H1 (cell line): ENCODE measurements around the gene FBN3. TPM values are rescaled to one million over a fixed set of nuclear protein-coding genes. Genes with fewer than 3 reads are reported as not detected.

Experiments used
- CTCF ChIA-PET: fragments of 300-600 bp; sonication (Branson Sonifier 250); formaldehyde crosslinking; loops from one replicate; lab custom pipeline; 2021; ENCODE audit not compliant: partially characterized antibody; lab: Charles Lee
- POLR2A ChIA-PET: fragments of 300-600 bp; sonication (Branson Sonifier 250); formaldehyde crosslinking; loops from one replicate; lab custom pipeline; 2021; ENCODE audit warnings: inconsistent platforms; ENCODE audit not compliant: partially characterized antibody; lab: Charles Lee
- DNase-seq, 2 experiments: peaks; one replicate each; pipeline versions ENCODE4 v3.0.0 to v3.0.0-alpha.2; 2010 to 2022; ENCODE audit warnings: low spot score in 2 of 2, low read depth in 1 of 2, mixed read lengths in 1 of 2
- FAIRE-seq: peaks from 2 replicates; lab custom pipeline; 2011; peaks lifted over from hg19 to GRCh38; lab: Jason Lieb, UNC
- H2AFZ ChIP-seq: 2 replicates; pipeline ENCODE4 v1.8.1; 2012; ENCODE audit warnings: low read length, inconsistent platforms
- H2AK5ac ChIP-seq: 2 replicates; pipeline ENCODE4 v1.6.1; 2013; ENCODE audit warnings: low read depth, low read length
- H2BK120ac ChIP-seq: replicated peaks from 2 replicates; pipeline ENCODE3; 2013; ENCODE audit warnings: low read depth, low read length, inconsistent platforms
- H2BK12ac ChIP-seq: 2 replicates; pipeline ENCODE4 v1.6.1; 2013; ENCODE audit warnings: low read depth, low read length
- H2BK15ac ChIP-seq: 2 replicates; pipeline ENCODE4 v1.6.1; 2013; ENCODE audit warnings: low read length
- H2BK20ac ChIP-seq: 2 replicates; pipeline ENCODE4 v1.6.1; 2013; ENCODE audit warnings: low read length
- H2BK5ac ChIP-seq: 2 replicates; pipeline ENCODE4 v1.6.1; 2013; ENCODE audit warnings: low read depth, low read length
- H3K14ac ChIP-seq: 2 replicates; pipeline ENCODE4 v1.6.1; 2013; ENCODE audit warnings: inconsistent platforms; ENCODE audit not compliant: insufficient read length
- H3K18ac ChIP-seq: 2 replicates; pipeline ENCODE4 v1.6.1; 2013; ENCODE audit warnings: low read length; ENCODE audit errors: extremely low read depth
- H3K23ac ChIP-seq: 2 replicates; pipeline ENCODE4 v1.6.1; 2013; ENCODE audit warnings: inconsistent platforms; ENCODE audit not compliant: insufficient read length
- H3K23me2 ChIP-seq: 2 replicates; pipeline ENCODE4 v1.6.1; 2013; ENCODE audit warnings: low read depth, low read length
- H3K27ac ChIP-seq: 2 replicates; pipeline ENCODE4 v1.6.1; 2011; ENCODE audit warnings: low read depth, low read length, inconsistent platforms
- H3K27me3 ChIP-seq, 4 experiments: replicated peaks in 1 of 4; 1 replicate in 1 of 4; 2 replicates in 3 of 4; pipeline versions ENCODE4 v1.6.1 to v1.8.1; 2011 to 2013; ENCODE audit warnings: low read length in 3 of 4, mild to moderate bottlenecking in 3 of 4, inconsistent platforms in 2 of 4, mixed read lengths in 2 of 4, moderate library complexity in 1 of 4; ENCODE audit not compliant: control insufficient read depth in 3 of 4, insufficient read depth in 3 of 4; ENCODE audit errors: extremely low read depth in 1 of 4
- H3K36me3 ChIP-seq, 4 experiments: 2 replicates each; pipeline versions ENCODE4 v1.6.1 to v1.8.1; 2011 to 2013; ENCODE audit warnings: mild to moderate bottlenecking in 4 of 4, low read length in 3 of 4, moderate library complexity in 2 of 4, control low read depth in 1 of 4, inconsistent platforms in 1 of 4; ENCODE audit not compliant: insufficient read depth in 4 of 4, control insufficient read depth in 2 of 4
- H3K4ac ChIP-seq: replicated peaks from 2 replicates; pipeline ENCODE3; 2013; ENCODE audit warnings: low read length, low read depth, mixed read lengths, inconsistent platforms; ENCODE audit not compliant: insufficient read length
- H3K4me1 ChIP-seq, 4 experiments: replicated peaks in 1 of 4; 1 replicate in 1 of 4; 2 replicates in 3 of 4; pipeline versions ENCODE4 v1.6.1 to v1.8.1; 2011 to 2013; ENCODE audit warnings: low read length in 3 of 4, inconsistent platforms in 2 of 4, mixed read lengths in 1 of 4; ENCODE audit not compliant: insufficient read depth in 4 of 4, control insufficient read depth in 3 of 4
- H3K4me2 ChIP-seq, 2 experiments: 2 replicates each; pipeline versions ENCODE4 v1.6.1 to v1.8.1; 2011 to 2013; ENCODE audit warnings: low read depth in 2 of 2, low read length in 2 of 2, control low read depth in 1 of 2, inconsistent platforms in 1 of 2, mild to moderate bottlenecking in 1 of 2; ENCODE audit not compliant: insufficient read depth in 1 of 2
- H3K4me3 ChIP-seq, 4 experiments: fragments of 200-600, 300-600 bp in 1 of 4; sonication (generic), shearing (Covaris generic), sonication (Bioruptor Twin) in 1 of 4; 2 replicates each; pipeline versions ENCODE4 v1.5.1 to v1.8.1; 2011 to 2016; ENCODE audit warnings: low read length in 4 of 4, low read depth in 3 of 4, control low read depth in 2 of 4, inconsistent platforms in 2 of 4, mild to moderate bottlenecking in 2 of 4, mixed read lengths in 1 of 4, moderate library complexity in 1 of 4; ENCODE audit not compliant: insufficient read depth in 2 of 4; ENCODE audit errors: extremely low read depth in 1 of 4
- H3K56ac ChIP-seq: replicated peaks from 2 replicates; pipeline ENCODE3; 2013; ENCODE audit warnings: low read depth, mild to moderate bottlenecking, mixed read lengths, low read length, inconsistent platforms; ENCODE audit not compliant: insufficient read length
- H3K79me1 ChIP-seq: 2 replicates; pipeline ENCODE4 v1.6.1; 2013; ENCODE audit warnings: low read depth, low read length, control low read depth
- H3K79me2 ChIP-seq, 2 experiments: 2 replicates each; pipeline versions ENCODE4 v1.6.1 to v1.8.1; 2012 to 2013; ENCODE audit warnings: low read length in 2 of 2, mild to moderate bottlenecking in 2 of 2, inconsistent platforms in 1 of 2; ENCODE audit not compliant: insufficient read depth in 2 of 2, control insufficient read depth in 1 of 2
- H3K9ac ChIP-seq, 4 experiments: replicated peaks in 1 of 4; 1 replicate in 1 of 4; 2 replicates in 3 of 4; pipeline versions ENCODE4 v1.6.1 to v1.8.1; 2011 to 2013; ENCODE audit warnings: low read depth in 3 of 4, low read length in 3 of 4, control low read depth in 2 of 4, mild to moderate bottlenecking in 2 of 4, moderate library complexity in 2 of 4, inconsistent platforms in 1 of 4; ENCODE audit errors: extremely low read depth in 1 of 4
- H3K9me3 ChIP-seq, 2 experiments: 2 replicates each; pipeline versions ENCODE4 v1.6.1 to v1.8.1; 2012 to 2013; ENCODE audit warnings: mild to moderate bottlenecking in 2 of 2, moderate library complexity in 2 of 2, control low read depth in 1 of 2, inconsistent platforms in 1 of 2, low read depth in 1 of 2, low read length in 1 of 2, mixed read lengths in 1 of 2; ENCODE audit not compliant: insufficient read depth in 2 of 2
- H4K20me1 ChIP-seq, 2 experiments: replicated peaks in 1 of 2; 2 replicates each; pipeline versions ENCODE3 to v1.8.1; 2011 to 2013; ENCODE audit warnings: inconsistent platforms in 2 of 2, low read length in 2 of 2, mild to moderate bottlenecking in 1 of 2; ENCODE audit not compliant: insufficient read depth in 2 of 2, control insufficient read depth in 1 of 2
- H4K5ac ChIP-seq: 2 replicates; pipeline ENCODE4 v1.6.1; 2013; ENCODE audit warnings: low read length, low read depth, mixed read lengths, inconsistent platforms; ENCODE audit not compliant: insufficient read length
- H4K8ac ChIP-seq: 2 replicates; pipeline ENCODE4 v1.8.0; 2013; ENCODE audit warnings: mild to moderate bottlenecking, moderate library complexity, low read length, inconsistent platforms; ENCODE audit not compliant: insufficient read depth; ENCODE audit errors: extremely low read depth
- H4K91ac ChIP-seq: replicated peaks from 2 replicates; pipeline ENCODE3; 2013; ENCODE audit warnings: low read length, mixed read lengths, inconsistent platforms; ENCODE audit not compliant: insufficient read length
- ASH2L ChIP-seq: fragments of 200-600, 300-600 bp; sonication (generic); IDR thresholded peaks from one replicate; pipeline ENCODE4 v1.7.1; 2017; ENCODE audit warnings: low read length
- CEBPB ChIP-seq: IDR thresholded peaks from 2 replicates; pipeline ENCODE4 v1.6.1; 2012; ENCODE audit warnings: low read depth, low read length
- EGR1 ChIP-seq: IDR thresholded peaks from 2 replicates; pipeline ENCODE4 v1.6.1; 2011; ENCODE audit warnings: low read depth, low read length, borderline replicate concordance
- FOSL1 ChIP-seq: IDR thresholded peaks from 2 replicates; pipeline ENCODE4 v1.6.1; 2011; ENCODE audit warnings: mild to moderate bottlenecking, low read depth, low read length, moderate library complexity; ENCODE audit not compliant: insufficient read depth
- GABPA ChIP-seq: IDR thresholded peaks from 2 replicates; pipeline ENCODE4 v1.6.1; 2011; ENCODE audit warnings: mild to moderate bottlenecking, low read length, moderate library complexity, borderline replicate concordance; ENCODE audit not compliant: insufficient read depth
- HDAC2 ChIP-seq, 2 experiments: fragments of 300-600 bp in 1 of 2; sonication (generic) in 1 of 2; IDR thresholded peaks; 2 replicates each; pipeline ENCODE4 v1.6.1; 2011 to 2012; ENCODE audit warnings: low read depth in 2 of 2, low read length in 2 of 2, mild to moderate bottlenecking in 2 of 2, moderate library complexity in 2 of 2, borderline replicate concordance in 1 of 2, inconsistent platforms in 1 of 2
- JUN ChIP-seq: IDR thresholded peaks from 2 replicates; pipeline ENCODE4 v1.6.1; 2011; ENCODE audit warnings: low read depth, mild to moderate bottlenecking, improper control_type of control experiment, low read length
- JUND ChIP-seq: IDR thresholded peaks from 2 replicates; pipeline ENCODE4 v1.6.1; 2011; ENCODE audit warnings: mild to moderate bottlenecking, improper control_type of control experiment, low read length
- KDM1A ChIP-seq: fragments of 200-600, 300-600 bp; sonication (generic); IDR thresholded peaks from 2 replicates; pipeline ENCODE4 v1.7.1; 2016; ENCODE audit warnings: mild to moderate bottlenecking, low read length, borderline replicate concordance
- KDM4A ChIP-seq: IDR thresholded peaks from one replicate; pipeline ENCODE4 v1.7.1; 2012; ENCODE audit warnings: low read depth, mild to moderate bottlenecking, moderate library complexity, low read length, inconsistent platforms; ENCODE audit not compliant: severe bottlenecking
- MAFK ChIP-seq: IDR thresholded peaks from 2 replicates; pipeline ENCODE4 v1.6.1; 2012; ENCODE audit warnings: low read depth, mild to moderate bottlenecking, improper control_type of control experiment, low read length
- SAP30 ChIP-seq: fragments of 300-600 bp; sonication (generic); IDR thresholded peaks from 2 replicates; pipeline ENCODE4 v1.7.1; 2012; ENCODE audit warnings: low read length, moderate library complexity, mild to moderate bottlenecking, inconsistent platforms; ENCODE audit not compliant: insufficient read depth, insufficient replicate concordance
- SIN3A ChIP-seq, 2 experiments: IDR thresholded peaks in 1 of 2; conservative IDR thresholded peaks in 1 of 2; 2 replicates each; pipeline ENCODE4 v1.6.1; 2011 to 2012; ENCODE audit warnings: low read length in 2 of 2, improper control_type of control experiment in 1 of 2, low read depth in 1 of 2, mild to moderate bottlenecking in 1 of 2
- TCF12 ChIP-seq: IDR thresholded peaks from 2 replicates; pipeline ENCODE4 v1.6.1; 2011; ENCODE audit warnings: low read depth, mild to moderate bottlenecking, low read length
- WGBS, 2 experiments: shearing (Covaris generic) in 1 of 2; methylation state at CpG; one replicate each; pipeline versions ENCODE4 v1.1.6 to v1.1.7; 2013 to 2015; ENCODE audit warnings: low lambda C conversion rate in 2 of 2, mixed read lengths in 2 of 2, inconsistent platforms in 1 of 2, low coverage in 1 of 2, missing lambda C conversion rate in 1 of 2; ENCODE audit not compliant: insufficient replicate concordance in 2 of 2, insufficient coverage in 1 of 2, insufficient read length in 1 of 2; ENCODE audit errors: extremely low coverage in 1 of 2, missing lambda C conversion rate in 1 of 2; 5-methylcytosine and 5-hydroxymethylcytosine counted together
- polyA plus RNA-seq, 7 experiments: library from polyadenylated mRNA; depleted of rRNA in 3 of 7; stranded (reverse) in 5 of 7; unstranded in 2 of 7; fragments of >200 nt in 5 of 7; fragments of 200-250 nt in 2 of 7; gene quantifications; 1 replicate in 5 of 7; 2 replicates in 1 of 7; 4 replicates in 1 of 7; pipeline versions ENCODE4 v1.2.1 to v1.2.3, GENCODE V29; 2011 to 2013; ENCODE audit warnings: missing spikeins in 2 of 7, mixed read lengths in 2 of 7
- total RNA-seq: library from RNA; stranded (reverse); fragmentation: NEBNext Ultra II Directional; extraction: Animal tissue kit (Norgen Biotek cat#: 25700); gene quantifications from 2 replicates; pipeline ENCODE4 v1.2.1, GENCODE V29; 2021

FBN3 gene
- total and polyA plus RNA-seq, 2 of the 8 experiments (the other 6 are each of a cell fraction or from before 2014, with no cell fraction given), result 37.1 to 38.7 TPM

- ChIA-PET POLR2A (interaction anchor here (1.7 kb wide), 1 partner anchor 118 kb away, joined by 3 read pairs; no protein-coding TSS in a partner anchor), CTCF (interaction anchor here (1.1 kb wide), 1 partner anchor 30 kb away, joined by 3 read pairs; the partner anchor contains the start of gene CCL25)
- no peak overlapping the region for H3K4me3 ChIP-seq
- no peaks in the 10 kb centered on the region for H3K27me3 ChIP-seq
- H2AFZ ChIP-seq, result no peak overlapping the region
- H3K14ac ChIP-seq, result no peak overlapping the region
- H4K5ac ChIP-seq, result no peak overlapping the region
- no peak overlapping the region for H3K56ac ChIP-seq
- H3K79me2 ChIP-seq, result no peaks in the 10 kb centered on the region
- no peaks in the 10 kb centered on the region for H3K36me3 ChIP-seq
- H3K4me2 ChIP-seq, result no peak overlapping the region
- H3K9ac ChIP-seq, result no peak overlapping the region
- H2BK5ac ChIP-seq, result no peak overlapping the region
- 0 out of 2 replicates have a peak overlapping the region, but pooled peaks have one; percentile 33 for H2BK12ac ChIP-seq
- no peak overlapping the region for H4K8ac ChIP-seq
- H3K23ac ChIP-seq, result no peak overlapping the region
- no peak for DNase-seq
- H2BK15ac ChIP-seq, result no peak overlapping the region
- H4K20me1 ChIP-seq, result no peaks in the 10 kb centered on the region
- H3K4me1 ChIP-seq, result no peaks in the 10 kb centered on the region; a peak in 1 of 7 replicates
- H4K91ac ChIP-seq, result no peak overlapping the region
- no peaks in the 10 kb centered on the region for H3K23me2 ChIP-seq
- H3K27ac ChIP-seq, result no peak overlapping the region
- H3K79me1 ChIP-seq, result no peaks in the 10 kb centered on the region
- no peak for FAIRE-seq
- WGBS, 2 experiments, result 91% methylated on average over 13 of the region's 13 CpGs; no CpG with 5 or more reads in 1 of the 2 experiments
- H2AK5ac ChIP-seq, result no peak overlapping the region
- H3K4ac ChIP-seq, result no peak overlapping the region
- H2BK120ac ChIP-seq, result no peak overlapping the region
- no peaks in the 10 kb centered on the region for H3K9me3 ChIP-seq
- H3K18ac ChIP-seq, result no peak overlapping the region
- H2BK20ac ChIP-seq, result no peak overlapping the region
- no peak for TF ChIP-seq EGR1
- TF ChIP-seq SIN3A (conservative IDR thresholded peaks at IDR 0.05 in 1 of 2, IDR thresholded peaks at IDR 0.05 in 1 of 2; ENCODE audit: low read depth in 1 of 2, low read length in 2 of 2), result no peak
- no peak for TF ChIP-seq KDM4A
- no peak for TF ChIP-seq KDM1A
- no peak for TF ChIP-seq HDAC2 (IDR thresholded peaks at IDR 0.05; ENCODE audit: borderline replicate concordance in 1 of 2, low read depth in 2 of 2, low read length in 2 of 2)
- no peak for TF ChIP-seq ASH2L
- TF ChIP-seq FOSL1, result no peak
- no peak for TF ChIP-seq TCF12
- TF ChIP-seq GABPA, result no peak
- TF ChIP-seq SAP30, result no peak
- TF ChIP-seq JUND, result no peak
- no peak for TF ChIP-seq MAFK
- TF ChIP-seq CEBPB, result no peak
- TF ChIP-seq JUN, result no peak
These were observed 127.1 kb downstream of the FBN3 start for GRCh38 chr19:8022275-8022674.
